Hepatic stellate cell (primary cell): ENCODE data around the gene CELF2.

Experiments
- DNase-seq: peaks from one replicate; pipeline ENCODE4 v3.0.0; 2011; ENCODE audit warnings: low spot score

Gene CELF2

GRCh38 chr10:11157292-11158076, 139.8 kb downstream of the CELF2 start:
- no peak for DNase-seq

GRCh38 chr10:11158080-11158479, 140.4 kb downstream of the CELF2 start:
- DNase-seq, result no peak

- DNase-seq, result no peak
These were observed 142.0 kb downstream of the CELF2 start for GRCh38 chr10:11159543-11160215.

GRCh38 chr10:11161096-11161495, 143.4 kb downstream of the CELF2 start:
- DNase-seq, result no peak

- DNase-seq, result no peak
These were observed 144.2 kb downstream of the CELF2 start for GRCh38 chr10:11161910-11162309.

- no peak for DNase-seq
These were observed 145.3 kb downstream of the CELF2 start for GRCh38 chr10:11162828-11163599.

- DNase-seq, result no peak
These were observed 146.3 kb downstream of the CELF2 start for GRCh38 chr10:11163780-11164550.

GRCh38 chr10:11164551-11164802, 146.8 kb downstream of the CELF2 start:
- DNase-seq, result no peak

- no peak for DNase-seq
These were observed 147.3 kb downstream of the CELF2 start for GRCh38 chr10:11164803-11165590.

GRCh38 chr10:11165591-11166543, 148.2 kb downstream of the CELF2 start:
- no peak for DNase-seq

GRCh38 chr10:11166550-11166949, 148.9 kb downstream of the CELF2 start:
- DNase-seq, result no peak

GRCh38 chr10:11167233-11167966, 149.7 kb downstream of the CELF2 start:
- no peak for DNase-seq

GRCh38 chr10:11168423-11169090, 150.9 kb downstream of the CELF2 start:
- no peak for DNase-seq

GRCh38 chr10:11169976-11170375, 152.3 kb downstream of the CELF2 start:
- no peak for DNase-seq

- DNase-seq, result no peak
These were observed 152.9 kb downstream of the CELF2 start for GRCh38 chr10:11170574-11170973.

GRCh38 chr10:11170993-11171851, 153.6 kb downstream of the CELF2 start:
- DNase-seq, result no peak

GRCh38 chr10:11173042-11173441, 155.4 kb downstream of the CELF2 start:
- DNase-seq, result no peak

GRCh38 chr10:11175823-11176243, 158.2 kb downstream of the CELF2 start:
- no peak for DNase-seq
